ENCODE results near the gene ESYT2. TPM values are rescaled to one million over a fixed set of nuclear protein-coding genes. Genes with fewer than 3 reads are reported as not detected.

ESYT2 gene
- total and polyA plus RNA-seq, 7 experiments from 2014 or later = 46.3 to 129 (median 112) TPM

DNA sequence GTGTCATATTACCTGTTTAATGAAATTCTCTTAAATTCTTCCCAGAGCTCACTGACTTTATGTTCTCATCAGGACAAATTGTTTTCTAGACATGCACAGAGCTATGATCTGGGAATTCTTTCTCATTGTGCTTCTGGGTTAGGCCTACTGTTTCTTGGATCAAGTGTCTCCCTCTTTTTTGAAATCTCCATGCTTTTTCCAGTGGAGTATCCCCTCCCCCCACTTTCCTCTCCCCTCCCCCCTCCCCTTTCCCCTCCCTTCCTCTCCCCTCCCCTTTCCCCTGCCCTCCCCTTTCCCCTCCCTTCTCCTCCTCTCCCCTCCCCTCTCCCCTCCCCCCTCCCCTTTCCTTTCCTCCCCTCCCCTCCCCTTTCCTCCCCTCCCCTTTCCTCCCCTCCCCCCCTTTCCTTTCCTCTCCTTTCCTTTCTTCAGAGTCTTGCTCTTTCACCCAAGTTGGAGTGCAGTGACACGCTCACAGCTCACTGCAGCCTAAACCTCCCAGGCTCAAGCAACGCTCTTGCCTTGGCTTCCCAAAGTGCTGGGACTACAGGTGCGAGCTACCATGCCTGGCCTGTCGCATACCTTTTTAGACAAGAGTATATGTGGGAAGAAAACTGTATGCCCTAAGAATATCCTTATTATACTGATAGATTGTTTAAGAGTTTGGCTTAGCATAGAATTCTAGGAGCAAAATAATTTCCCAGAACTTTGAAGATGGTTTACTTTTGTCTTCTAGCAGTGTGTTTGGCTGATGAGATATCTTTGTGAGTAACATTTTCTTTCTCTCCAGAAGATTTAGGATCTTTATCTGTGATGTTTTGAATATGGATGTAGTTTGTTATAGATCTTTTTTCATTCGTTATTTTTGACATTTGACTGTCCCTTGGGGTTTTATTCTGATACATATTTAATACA lies 29.5 kb upstream of the ESYT2 start:
- intact Hi-C loops (cut with micrococcal nuclease) = loop anchor here in 1 of 2 donors (5.0 kb wide), 1 partner anchor 1967 kb away; the partner anchor contains the start of gene LMBR1
- Histone ChIP-seq H3K27me3 (ENCODE audit: control insufficient read depth in 2 of 2, insufficient read depth in 2 of 2, low read length in 2 of 2) (no peaks in the 10 kb centered on the region), H3K4me3 (ENCODE audit: low read length) (no peak overlapping the region), H3K36me3 (ENCODE audit: control insufficient read depth in 2 of 3, insufficient read depth in 3 of 3, low read length in 3 of 3) (no peaks in the 10 kb centered on the region), H3K9me3 (ENCODE audit: control insufficient read depth in 2 of 3, low read length in 3 of 3) (no peaks in the 10 kb centered on the region), H3K4me1 (ENCODE audit: control insufficient read depth in 2 of 2, insufficient read depth in 2 of 2, low read length in 2 of 2) (peaks cover 0 to 29% of the 10 kb centered on the region in 2 donors), H3K27ac (ENCODE audit: low read depth, low read length) (peak overlapping the region; percentile 59)
- Mint-ChIP-seq H3K4me1 (peaks cover 18 to 59% (median 53%) of the 10 kb centered on the region in 7 donors), H3K9me3 (no peaks in the 10 kb centered on the region), H3K27me3 (peaks cover 0 to 4% (median 0%) of the 10 kb centered on the region in 5 donors), H3K4me3 (peak overlapping the region; percentile 60 to 95 (median 84)), H3K27ac (peak overlapping the region; percentile 28 to 98 (median 88)), H3K36me3 (peaks cover 0 to 16% (median 0%) of the 10 kb centered on the region in 5 donors)
- CTCF ChIA-PET = no interaction called here
- POLR2A ChIA-PET = interaction anchor here (0.6 to 2.6 kb wide), 6 partner anchors 11 to 82 kb away, joined by 3 to 10 read pairs (median 4); partner anchors contain the start of gene ESYT2
- ATAC-seq (no peak), DNase-seq (no peak)

DNA sequence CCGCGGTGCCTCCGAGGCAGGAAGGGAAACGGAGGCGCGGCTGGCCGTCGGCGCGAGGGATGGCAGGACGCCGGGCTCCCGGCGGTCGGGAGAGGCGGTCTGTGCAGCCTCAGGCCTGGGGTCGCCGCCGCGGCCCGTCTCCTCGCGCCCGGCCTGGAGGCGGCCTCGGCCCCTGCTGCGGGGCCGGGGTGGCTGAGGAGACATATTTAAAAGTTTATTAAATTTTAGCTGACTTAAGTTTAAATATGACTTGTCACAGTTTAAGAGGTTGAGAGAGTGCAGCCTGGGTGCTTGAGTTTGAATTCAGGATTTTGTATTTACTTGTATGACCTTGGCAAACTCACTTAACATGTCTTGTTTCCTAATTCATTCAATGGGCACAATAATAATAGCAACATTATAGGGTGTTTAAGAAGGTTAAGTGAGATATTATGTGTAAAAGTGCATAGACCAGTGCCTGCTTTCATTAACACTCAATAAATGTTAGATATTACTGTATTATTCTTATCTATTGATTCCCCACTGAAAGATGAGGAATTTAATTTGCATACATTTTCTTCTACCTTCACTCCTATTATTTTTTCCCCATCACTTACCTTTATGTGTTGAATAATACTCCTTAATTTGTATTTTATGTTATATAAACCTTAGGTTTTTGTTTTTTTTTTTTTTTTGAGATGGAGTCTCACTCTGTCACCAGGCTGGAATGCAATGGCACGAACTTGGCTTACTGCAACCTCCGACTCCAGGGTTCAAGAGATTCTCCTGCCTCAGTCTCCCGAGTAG lies 27.8 kb upstream of the ESYT2 start:
- intact Hi-C loops (cut with micrococcal nuclease) = loop anchor here (1.0 to 5.0 kb wide), 10 partner anchors 7 to 1965 kb away; partner anchors contain the start of genes ESYT2 (in 2 of the 2), NCAPG2 (in 2 of the 2) and LMBR1 (in 1 of the 2)
- H3K27ac Mint-ChIP-seq = peak overlapping the region in 8 of 9 donors; percentile 24 to 92 (median 84)
- Histone ChIP-seq H3K36me3 (ENCODE audit: control insufficient read depth in 2 of 3, insufficient read depth in 3 of 3, low read length in 3 of 3) (no peaks in the 10 kb centered on the region), H3K27ac (ENCODE audit: low read depth, low read length) (peak overlapping the region; percentile 83), H3K4me3 (ENCODE audit: low read length) (peak overlapping the region; percentile 77), H3K9me3 (ENCODE audit: control insufficient read depth in 2 of 3, low read length in 3 of 3) (no peaks in the 10 kb centered on the region), H3K4me1 (ENCODE audit: control insufficient read depth in 2 of 2, insufficient read depth in 2 of 2, low read length in 2 of 2) (peaks cover 0 to 22% of the 10 kb centered on the region in 2 donors), H3K27me3 (ENCODE audit: control insufficient read depth in 2 of 2, insufficient read depth in 2 of 2, low read length in 2 of 2) (no peaks in the 10 kb centered on the region)
- no peaks in the 10 kb centered on the region for H3K9me3 Mint-ChIP-seq
- H3K36me3 Mint-ChIP-seq = peaks cover 0 to 9% (median 0%) of the 10 kb centered on the region in 5 donors
- H3K4me3 Mint-ChIP-seq = peak overlapping the region; percentile 67 to 98 (median 94)
- ATAC-seq (no peak), DNase-seq (peak in 2 of 9 donors; percentile 15 to 17)
- CTCF ChIA-PET = interaction anchor here (0.6 to 0.9 kb wide), 2 partner anchors 9 to 14 kb away, joined by 3 read pairs; no protein-coding TSS in a partner anchor
- peaks cover 15 to 46% (median 39%) of the 10 kb centered on the region in 7 donors for H3K4me1 Mint-ChIP-seq
- H3K27me3 Mint-ChIP-seq = peaks cover 0 to 4% (median 0%) of the 10 kb centered on the region in 5 donors
- POLR2A ChIA-PET = interaction anchor here (0.7 to 2.6 kb wide), 5 partner anchors 10 to 45 kb away, joined by 3 to 10 read pairs (median 5); partner anchors contain the start of gene ESYT2

DNA sequence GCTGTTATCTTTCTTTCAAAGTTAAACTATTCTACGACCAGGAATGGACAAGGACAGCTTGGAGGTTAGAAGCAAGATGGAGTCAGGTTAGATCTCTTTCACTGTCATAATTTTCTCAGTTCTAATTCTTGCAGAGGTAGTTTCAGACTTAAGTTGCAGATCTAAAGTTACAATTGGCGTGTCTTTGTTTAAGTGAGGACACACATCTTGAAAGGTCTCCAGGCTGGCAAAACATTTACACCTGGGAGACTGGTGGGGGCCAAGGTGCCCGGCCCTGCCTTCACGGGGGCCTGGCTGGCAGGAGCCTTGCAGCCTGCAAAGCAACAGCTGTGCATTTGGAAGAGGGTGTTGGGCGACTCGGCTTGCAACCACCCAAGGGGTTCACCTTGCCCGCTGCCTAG lies 25.4 kb upstream of the ESYT2 start:
- Mint-ChIP-seq H3K27me3 (peaks cover 0 to 4% (median 0%) of the 10 kb centered on the region in 5 donors), H3K27ac (peak overlapping the region in 3 of 9 donors; percentile 28 to 63 (median 48)), H3K36me3 (peaks cover 0 to 7% (median 0%) of the 10 kb centered on the region in 5 donors), H3K4me3 (peak overlapping the region; percentile 34 to 96 (median 63)), H3K4me1 (peaks cover 11 to 32% (median 25%) of the 10 kb centered on the region in 7 donors), H3K9me3 (no peaks in the 10 kb centered on the region)
- ATAC-seq (no peak), DNase-seq (no peak)
- CTCF ChIA-PET = no interaction called here
- Histone ChIP-seq H3K27me3 (ENCODE audit: control insufficient read depth in 2 of 2, insufficient read depth in 2 of 2, low read length in 2 of 2) (no peaks in the 10 kb centered on the region), H3K27ac (ENCODE audit: low read depth, low read length) (no peak overlapping the region), H3K36me3 (ENCODE audit: control insufficient read depth in 2 of 3, insufficient read depth in 3 of 3, low read length in 3 of 3) (no peaks in the 10 kb centered on the region), H3K4me1 (ENCODE audit: control insufficient read depth in 2 of 2, insufficient read depth in 2 of 2, low read length in 2 of 2) (peaks cover 0 to 22% of the 10 kb centered on the region in 2 donors), H3K4me3 (ENCODE audit: low read length) (no peak overlapping the region), H3K9me3 (ENCODE audit: control insufficient read depth in 2 of 3, low read length in 3 of 3) (no peaks in the 10 kb centered on the region)
- POLR2A ChIA-PET = interaction anchor here (1.5 to 1.8 kb wide), 2 partner anchors 12 to 25 kb away, joined by 5 to 9 read pairs; partner anchors contain the start of gene ESYT2
- intact Hi-C loops (cut with micrococcal nuclease) = loop anchor here in 1 of 2 donors (5.0 kb wide), 1 partner anchor 1962 kb away; the partner anchor contains the start of gene LMBR1

DNA sequence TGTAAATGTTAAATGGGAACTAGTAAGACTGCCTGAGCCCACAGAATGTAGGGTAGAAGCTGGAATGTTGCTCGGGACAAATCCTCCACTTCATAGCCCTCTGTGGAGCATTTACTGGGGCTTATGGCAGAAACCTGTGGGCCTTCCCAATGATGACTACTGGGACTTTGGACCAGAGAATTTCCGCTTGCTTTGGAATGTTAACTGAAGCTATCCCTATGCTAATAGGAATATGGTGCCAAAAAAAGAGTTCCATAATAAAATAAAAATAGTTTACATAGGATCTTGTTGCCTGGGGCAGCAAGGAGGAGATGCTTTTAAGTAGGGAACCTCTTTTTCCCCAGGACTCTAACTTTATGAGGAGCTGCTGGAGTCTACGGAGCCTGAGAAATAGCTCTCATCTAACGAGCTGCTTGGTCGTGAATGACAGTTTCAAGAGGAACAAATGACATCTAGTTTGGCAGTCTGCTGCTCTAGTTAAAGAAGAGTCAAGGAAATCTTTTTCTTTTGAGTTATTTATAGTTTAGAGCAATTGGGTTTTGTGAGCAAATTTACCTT lies 21.3 kb upstream of the ESYT2 start:
- H3K4me3 Mint-ChIP-seq = no peak overlapping the region
- POLR2A ChIA-PET = interaction anchor here (0.6 to 1.5 kb wide), 2 partner anchors 56 to 97 kb away, joined by 3 to 6 read pairs; no protein-coding TSS in a partner anchor
- H3K36me3 ChIP-seq (ENCODE audit: control insufficient read depth in 2 of 3, insufficient read depth in 3 of 3, low read length in 3 of 3) = no peaks in the 10 kb centered on the region
- H3K4me1 ChIP-seq (ENCODE audit: control insufficient read depth in 2 of 2, insufficient read depth in 2 of 2, low read length in 2 of 2) = peaks cover 15 to 16% of the 10 kb centered on the region in 2 donors
- H3K9me3 ChIP-seq (ENCODE audit: control insufficient read depth in 2 of 3, low read length in 3 of 3) = no peaks in the 10 kb centered on the region
- no peak overlapping the region for H3K4me3 ChIP-seq (ENCODE audit: low read length)
- H3K27ac Mint-ChIP-seq = no peak overlapping the region
- no peaks in the 10 kb centered on the region for H3K27me3 Mint-ChIP-seq
- CTCF ChIA-PET = interaction anchor here (1.3 kb wide), 1 partner anchor 126 kb away, joined by 3 read pairs; no protein-coding TSS in a partner anchor
- H3K27me3 ChIP-seq (ENCODE audit: control insufficient read depth in 2 of 2, insufficient read depth in 2 of 2, low read length in 2 of 2) = no peaks in the 10 kb centered on the region
- H3K9me3 Mint-ChIP-seq = peaks cover 0 to 3% (median 0%) of the 10 kb centered on the region in 11 donors
- intact Hi-C loops (cut with micrococcal nuclease) = no loop called here
- H3K36me3 Mint-ChIP-seq = peaks cover 0 to 5% (median 0%) of the 10 kb centered on the region in 5 donors
- DNase-seq (no peak), ATAC-seq (no peak)
- peaks cover 3 to 27% (median 23%) of the 10 kb centered on the region in 7 donors for H3K4me1 Mint-ChIP-seq
- no peak overlapping the region for H3K27ac ChIP-seq (ENCODE audit: low read depth, low read length)

DNA sequence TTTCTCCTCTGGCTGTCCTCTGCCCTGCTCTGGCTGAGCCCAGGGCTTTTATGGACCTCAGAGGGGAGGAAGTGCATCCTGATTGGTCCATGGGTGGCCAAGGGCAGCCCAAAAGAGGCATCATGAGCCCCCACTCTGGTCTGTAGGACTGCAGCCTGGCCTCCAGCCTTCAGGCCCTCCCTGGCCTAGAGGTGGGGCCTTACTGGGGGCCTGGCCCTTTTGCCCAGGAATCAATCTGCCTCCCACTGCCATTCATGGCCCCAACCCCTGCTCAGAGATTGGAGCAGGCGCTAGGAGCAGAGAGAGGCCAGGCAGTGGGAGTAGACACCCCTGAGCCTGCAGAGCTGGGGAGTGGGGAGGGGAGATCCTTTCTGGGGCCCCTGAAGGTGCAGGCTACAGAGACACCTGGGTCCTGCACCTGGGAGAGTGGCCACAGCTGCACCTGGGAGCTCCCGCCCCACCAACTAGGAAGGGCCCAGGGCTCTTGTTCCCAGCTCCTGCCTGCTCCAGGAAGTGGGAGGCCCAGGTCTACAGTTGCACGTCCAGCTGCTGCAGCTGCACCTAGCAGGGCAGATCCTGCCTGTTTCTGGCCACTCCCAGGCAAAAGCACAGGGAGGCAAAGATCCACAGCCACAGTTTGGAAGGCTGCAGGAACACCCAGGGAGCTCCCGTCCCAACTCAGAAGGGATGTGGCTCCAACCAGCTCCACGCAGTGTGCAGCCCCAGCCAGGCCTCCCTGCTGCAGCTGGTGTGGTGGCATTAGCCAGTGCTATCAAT lies 20.6 kb upstream of the ESYT2 start:
- no peak overlapping the region for H3K4me3 Mint-ChIP-seq
- intact Hi-C loops (cut with micrococcal nuclease) = no loop called here
- Histone ChIP-seq H3K27me3 (ENCODE audit: control insufficient read depth in 2 of 2, insufficient read depth in 2 of 2, low read length in 2 of 2) (no peaks in the 10 kb centered on the region), H3K27ac (ENCODE audit: low read depth, low read length) (no peak overlapping the region), H3K4me1 (ENCODE audit: control insufficient read depth in 2 of 2, insufficient read depth in 2 of 2, low read length in 2 of 2) (peaks cover 15 to 16% of the 10 kb centered on the region in 2 donors), H3K4me3 (ENCODE audit: low read length) (no peak overlapping the region), H3K36me3 (ENCODE audit: control insufficient read depth in 2 of 3, insufficient read depth in 3 of 3, low read length in 3 of 3) (no peaks in the 10 kb centered on the region), H3K9me3 (ENCODE audit: control insufficient read depth in 2 of 3, low read length in 3 of 3) (no peaks in the 10 kb centered on the region)
- H3K27me3 Mint-ChIP-seq = no peaks in the 10 kb centered on the region
- ChIA-PET CTCF (interaction anchor here (1.3 kb wide), 1 partner anchor 127 kb away, joined by 3 read pairs; no protein-coding TSS in a partner anchor), POLR2A (interaction anchor here (0.6 to 4.1 kb wide), 3 partner anchors 20 to 97 kb away, joined by 3 to 27 read pairs (median 6); partner anchors contain the start of gene ESYT2)
- peaks cover 3 to 30% (median 23%) of the 10 kb centered on the region in 7 donors for H3K4me1 Mint-ChIP-seq
- H3K9me3 Mint-ChIP-seq = peaks cover 0 to 3% (median 0%) of the 10 kb centered on the region in 11 donors
- peaks cover 0 to 5% (median 0%) of the 10 kb centered on the region in 5 donors for H3K36me3 Mint-ChIP-seq
- ATAC-seq (no peak), DNase-seq (no peak)
- peak overlapping the region in 1 of 9 donors; percentile 100 for H3K27ac Mint-ChIP-seq
